Immature natural killer cell (primary cell): ENCODE results near the gene MRPL20. TPM values are rescaled to one million over a fixed set of nuclear protein-coding genes. Genes with fewer than 3 reads are reported as not detected.
A peak's percentile ranks its signal among the peaks of the same experiment; 100 is the strongest.

Source experiments
- DNase-seq, 3 donors: peaks; one replicate each; pipeline ENCODE4 v3.0.0; 2022; ENCODE audit warnings: mixed read lengths in 1 of 3
- H3K27ac Mint-ChIP-seq, 6 donors: one replicate each; pipeline ENCODE4 v1.8.0; 2020; ENCODE audit warnings: mixed read lengths in 6 of 6, mild to moderate bottlenecking in 5 of 6, inconsistent platforms in 4 of 6, moderate library complexity in 3 of 6
- H3K27me3 Mint-ChIP-seq, 3 donors: one replicate each; pipeline ENCODE4 v1.8.0; 2020 to 2021; ENCODE audit warnings: low read depth in 3 of 3, mild to moderate bottlenecking in 3 of 3, mixed read lengths in 3 of 3, moderate library complexity in 3 of 3, inconsistent platforms in 1 of 3
- H3K36me3 Mint-ChIP-seq, 3 donors: one replicate each; pipeline ENCODE4 v1.8.0; 2020; ENCODE audit warnings: mixed read lengths in 3 of 3, inconsistent platforms in 2 of 3, mild to moderate bottlenecking in 2 of 3
- H3K4me1 Mint-ChIP-seq, 2 donors: one replicate each; pipeline ENCODE4 v1.8.0; 2020; ENCODE audit warnings: inconsistent platforms in 2 of 2, mild to moderate bottlenecking in 2 of 2, mixed read lengths in 2 of 2, moderate library complexity in 1 of 2
- H3K4me3 Mint-ChIP-seq, 5 donors: one replicate each; pipeline ENCODE4 v1.8.0; 2020; ENCODE audit warnings: mild to moderate bottlenecking in 5 of 5, mixed read lengths in 5 of 5, inconsistent platforms in 3 of 5, moderate library complexity in 3 of 5
- H3K9me3 Mint-ChIP-seq, 6 donors: one replicate each; pipeline ENCODE4 v1.8.0; 2020; ENCODE audit warnings: mild to moderate bottlenecking in 6 of 6, mixed read lengths in 6 of 6, inconsistent platforms in 4 of 6, moderate library complexity in 3 of 6
- polyA plus RNA-seq, 3 donors: library from polyadenylated mRNA; unstranded; fragments of 300-500 nt; fragmentation: Illumina TruSeq; gene quantifications; one replicate each; pipeline ENCODE4 v1.2.3, GENCODE V29; 2021

MRPL20 gene
- polyA plus RNA-seq, 3 donors from 2014 or later: 167 to 194 (median 182) TPM

GRCh38 chr1:1441002-1441888 is 34.2 kb upstream of the MRPL20 start:
- DNase-seq: peak; percentile 31 to 48 (median 44)
- Mint-ChIP-seq H3K27ac (no peak overlapping the region), H3K4me3 (no peak overlapping the region), H3K27me3 (peaks cover 2 to 7% (median 3%) of the 10 kb centered on the region in 3 donors), H3K36me3 (no peaks in the 10 kb centered on the region), H3K4me1 (peaks cover 0 to 1% of the 10 kb centered on the region in 2 donors), H3K9me3 (no peaks in the 10 kb centered on the region)

- Mint-ChIP-seq H3K36me3 (no peaks in the 10 kb centered on the region), H3K27ac (no peak overlapping the region), H3K27me3 (peaks cover 2 to 8% (median 3%) of the 10 kb centered on the region in 3 donors), H3K9me3 (no peaks in the 10 kb centered on the region), H3K4me1 (peaks cover 0 to 2% of the 10 kb centered on the region in 2 donors), H3K4me3 (no peak overlapping the region)
- no peak for DNase-seq
These were observed 33.3 kb upstream of the MRPL20 start for GRCh38 chr1:1440262-1441001.

- DNase-seq: no peak
- H3K4me3 Mint-ChIP-seq: no peak overlapping the region
- H3K36me3 Mint-ChIP-seq: no peaks in the 10 kb centered on the region
- peaks cover 2 to 11% (median 7%) of the 10 kb centered on the region in 3 donors for H3K27me3 Mint-ChIP-seq
- peaks cover 0 to 2% of the 10 kb centered on the region in 2 donors for H3K4me1 Mint-ChIP-seq
- no peaks in the 10 kb centered on the region for H3K9me3 Mint-ChIP-seq
- no peak overlapping the region for H3K27ac Mint-ChIP-seq
These were observed 32.6 kb upstream of the MRPL20 start for GRCh38 chr1:1439546-1440261.

- Mint-ChIP-seq H3K27ac (no peak overlapping the region), H3K4me1 (peaks cover 0 to 2% of the 10 kb centered on the region in 2 donors), H3K36me3 (no peaks in the 10 kb centered on the region), H3K27me3 (peaks cover 2 to 7% (median 6%) of the 10 kb centered on the region in 3 donors), H3K4me3 (no peak overlapping the region), H3K9me3 (no peaks in the 10 kb centered on the region)
- no peak for DNase-seq
These were observed 31.7 kb upstream of the MRPL20 start for GRCh38 chr1:1438531-1439381.

GRCh38 chr1:1437904-1438376 is 30.8 kb upstream of the MRPL20 start:
- Mint-ChIP-seq H3K27me3 (peaks cover 2 to 7% (median 5%) of the 10 kb centered on the region in 3 donors), H3K4me3 (no peak overlapping the region), H3K36me3 (no peaks in the 10 kb centered on the region), H3K9me3 (no peaks in the 10 kb centered on the region), H3K27ac (no peak overlapping the region), H3K4me1 (peaks cover 0 to 2% of the 10 kb centered on the region in 2 donors)
- DNase-seq: no peak

GRCh38 chr1:1437033-1437903 is 30.2 kb upstream of the MRPL20 start:
- H3K4me3 Mint-ChIP-seq: no peak overlapping the region
- no peaks in the 10 kb centered on the region for H3K9me3 Mint-ChIP-seq
- no peak overlapping the region for H3K27ac Mint-ChIP-seq
- H3K36me3 Mint-ChIP-seq: no peaks in the 10 kb centered on the region
- DNase-seq: no peak
- H3K4me1 Mint-ChIP-seq: peaks cover 0 to 2% of the 10 kb centered on the region in 2 donors
- peaks cover 2 to 7% (median 5%) of the 10 kb centered on the region in 3 donors for H3K27me3 Mint-ChIP-seq

- Mint-ChIP-seq H3K36me3 (no peaks in the 10 kb centered on the region), H3K27me3 (peaks cover 2 to 7% (median 5%) of the 10 kb centered on the region in 3 donors), H3K9me3 (no peaks in the 10 kb centered on the region), H3K27ac (no peak overlapping the region), H3K4me1 (peaks cover 0 to 1% of the 10 kb centered on the region in 2 donors), H3K4me3 (peak overlapping the region in 2 of 5 donors; percentile 58 to 59)
- DNase-seq: no peak
These were observed 29.5 kb upstream of the MRPL20 start for GRCh38 chr1:1436630-1437032.

- Mint-ChIP-seq H3K9me3 (no peaks in the 10 kb centered on the region), H3K27ac (no peak overlapping the region), H3K4me3 (peak overlapping the region in 4 of 5 donors; percentile 33 to 68 (median 58)), H3K4me1 (peaks cover 0 to 1% of the 10 kb centered on the region in 2 donors), H3K36me3 (no peaks in the 10 kb centered on the region), H3K27me3 (peaks cover 2 to 7% (median 5%) of the 10 kb centered on the region in 3 donors)
- DNase-seq: no peak
These were observed 29.0 kb upstream of the MRPL20 start for GRCh38 chr1:1435911-1436629.

GRCh38 chr1:1435106-1435903 is 28.2 kb upstream of the MRPL20 start, which contains the start of gene VWA1:
Gene VWA1 (plus strand): TSS chr1:1435690. CDS start chr1:1435749, 59 bp downstream.
- H3K4me1 Mint-ChIP-seq: peaks cover 0 to 1% of the 10 kb centered on the region in 2 donors
- no peaks in the 10 kb centered on the region for H3K9me3 Mint-ChIP-seq
- DNase-seq: peak; percentile 45 to 49 (median 48)
- peaks cover 0 to 7% (median 5%) of the 10 kb centered on the region in 3 donors for H3K27me3 Mint-ChIP-seq
- no peak within 1 kb of the TSS for H3K27ac Mint-ChIP-seq
- no peaks in the 10 kb centered on the region for H3K36me3 Mint-ChIP-seq
- peak within 1 kb of the TSS in 4 of 5 donors; percentile 35 to 68 (median 58) for H3K4me3 Mint-ChIP-seq

GRCh38 chr1:1434824-1435105 is 27.7 kb upstream of the MRPL20 start:
- Mint-ChIP-seq H3K4me3 (peak overlapping the region in 4 of 5 donors; percentile 20 to 35 (median 31)), H3K9me3 (no peaks in the 10 kb centered on the region), H3K4me1 (peaks cover 0 to 1% of the 10 kb centered on the region in 2 donors), H3K27me3 (peaks cover 0 to 12% (median 5%) of the 10 kb centered on the region in 3 donors), H3K27ac (no peak overlapping the region), H3K36me3 (no peaks in the 10 kb centered on the region)
- DNase-seq: no peak
